ENCODE data around the gene RAD51B. TPM values are rescaled to one million over a fixed set of nuclear protein-coding genes. Genes with fewer than 3 reads are reported as not detected.

The RAD51B gene
- total RNA-seq, 1 experiment from 2014 or later = 20.0 TPM

DNA sequence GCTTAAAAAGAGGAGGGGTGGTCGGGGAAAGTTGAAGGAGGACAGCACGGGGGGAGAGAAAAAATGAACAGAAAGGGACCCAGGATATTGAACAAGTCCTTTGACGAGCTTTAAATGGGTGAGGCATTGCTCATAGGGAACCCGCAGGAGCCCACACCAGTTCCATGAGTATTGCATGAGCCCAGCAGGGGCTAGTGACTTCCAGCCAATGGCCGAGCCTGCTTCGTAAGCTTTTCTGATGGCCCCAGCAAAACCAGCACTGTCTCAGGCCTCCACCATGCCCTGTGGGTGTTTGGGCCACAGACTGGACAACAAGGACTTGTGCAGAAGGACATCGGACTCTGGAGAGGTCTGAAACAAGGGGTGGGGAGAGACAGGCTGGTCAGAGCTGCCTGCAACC is 863.7 kb downstream of the RAD51B start:
- POLR2A ChIA-PET = interaction anchor here (0.9 to 1.1 kb wide), 2 partner anchors 102 to 107 kb away, joined by 3 read pairs; no protein-coding TSS in a partner anchor

More for the DNA sequence above, 863.7 kb downstream of the RAD51B start:
- H3K4me1 ChIP-seq (ENCODE audit: control insufficient read depth in 1 of 2, insufficient read depth in 2 of 2, low read length in 2 of 2) = peaks cover 56 to 75% of the 10 kb centered on the region in 2 experiments
- RAD21 ChIA-PET (ENCODE audit: low non-redundant PET in 1 of 2, low total read pairs in 2 of 2, uncharacterized antibody in 2 of 2, unreplicated experiment in 2 of 2) = no interaction called here
- TF ChIP-seq EZH2phosphoT487 (IDR thresholded peaks at IDR 0.05; ENCODE audit: borderline replicate concordance) (no peak), CBX3 (IDR thresholded peaks at IDR 0.05; ENCODE audit: low read depth) (no peak), YY1 (IDR thresholded peaks at IDR 0.05; ENCODE audit: extremely low read depth, insufficient replicate concordance, low read depth, low read length) (no peak), SP1 (IDR thresholded peaks at IDR 0.05; ENCODE audit: low read depth) (no peak), POLR2AphosphoS5 (IDR thresholded peaks at IDR 0.05; ENCODE audit: low read depth, low read length) (no peak), RAD21 (IDR thresholded peaks at IDR 0.05; ENCODE audit: low read depth) (no peak), EGR1 (IDR thresholded peaks at IDR 0.05; ENCODE audit: low read depth) (no peak), ZNF274 (IDR thresholded peaks at IDR 0.05; ENCODE audit: low read depth, low read length) (no peak), SRF (IDR thresholded peaks at IDR 0.05; ENCODE audit: low read depth) (no peak), ELF1 (IDR thresholded peaks at IDR 0.05; ENCODE audit: borderline replicate concordance, low read depth) (no peak), FOSL1 (IDR thresholded peaks at IDR 0.05; ENCODE audit: low read depth) (no peak), POLR2A (IDR thresholded peaks at IDR 0.05; ENCODE audit: borderline replicate concordance, extremely low read depth, insufficient read depth, insufficient read length) (no peak), JUND (IDR thresholded peaks at IDR 0.05) (no peak), SIN3A (IDR thresholded peaks at IDR 0.05; ENCODE audit: low read depth) (no peak), ZFX (IDR thresholded peaks at IDR 0.05) (no peak; the same call in 1 of the 2 replicates)
- TF ChIP-seq, protein P1, sequence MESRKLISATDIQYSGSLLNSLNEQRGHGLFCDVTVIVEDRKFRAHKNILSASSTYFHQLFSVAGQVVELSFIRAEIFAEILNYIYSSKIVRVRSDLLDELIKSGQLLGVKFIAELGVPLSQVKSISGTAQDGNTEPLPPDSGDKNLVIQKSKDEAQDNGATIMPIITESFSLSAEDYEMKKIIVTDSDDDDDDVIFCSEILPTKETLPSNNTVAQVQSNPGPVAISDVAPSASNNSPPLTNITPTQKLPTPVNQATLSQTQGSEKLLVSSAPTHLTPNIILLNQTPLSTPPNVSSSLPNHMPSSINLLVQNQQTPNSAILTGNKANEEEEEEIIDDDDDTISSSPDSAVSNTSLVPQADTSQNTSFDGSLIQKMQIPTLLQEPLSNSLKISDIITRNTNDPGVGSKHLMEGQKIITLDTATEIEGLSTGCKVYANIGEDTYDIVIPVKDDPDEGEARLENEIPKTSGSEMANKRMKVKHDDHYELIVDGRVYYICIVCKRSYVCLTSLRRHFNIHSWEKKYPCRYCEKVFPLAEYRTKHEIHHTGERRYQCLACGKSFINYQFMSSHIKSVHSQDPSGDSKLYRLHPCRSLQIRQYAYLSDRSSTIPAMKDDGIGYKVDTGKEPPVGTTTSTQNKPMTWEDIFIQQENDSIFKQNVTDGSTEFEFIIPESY (IDR thresholded peaks at IDR 0.05; ENCODE audit: extremely low read depth, insufficient replicate concordance, low read length) = no peak
- TF ChIP-seq, protein P2, sequence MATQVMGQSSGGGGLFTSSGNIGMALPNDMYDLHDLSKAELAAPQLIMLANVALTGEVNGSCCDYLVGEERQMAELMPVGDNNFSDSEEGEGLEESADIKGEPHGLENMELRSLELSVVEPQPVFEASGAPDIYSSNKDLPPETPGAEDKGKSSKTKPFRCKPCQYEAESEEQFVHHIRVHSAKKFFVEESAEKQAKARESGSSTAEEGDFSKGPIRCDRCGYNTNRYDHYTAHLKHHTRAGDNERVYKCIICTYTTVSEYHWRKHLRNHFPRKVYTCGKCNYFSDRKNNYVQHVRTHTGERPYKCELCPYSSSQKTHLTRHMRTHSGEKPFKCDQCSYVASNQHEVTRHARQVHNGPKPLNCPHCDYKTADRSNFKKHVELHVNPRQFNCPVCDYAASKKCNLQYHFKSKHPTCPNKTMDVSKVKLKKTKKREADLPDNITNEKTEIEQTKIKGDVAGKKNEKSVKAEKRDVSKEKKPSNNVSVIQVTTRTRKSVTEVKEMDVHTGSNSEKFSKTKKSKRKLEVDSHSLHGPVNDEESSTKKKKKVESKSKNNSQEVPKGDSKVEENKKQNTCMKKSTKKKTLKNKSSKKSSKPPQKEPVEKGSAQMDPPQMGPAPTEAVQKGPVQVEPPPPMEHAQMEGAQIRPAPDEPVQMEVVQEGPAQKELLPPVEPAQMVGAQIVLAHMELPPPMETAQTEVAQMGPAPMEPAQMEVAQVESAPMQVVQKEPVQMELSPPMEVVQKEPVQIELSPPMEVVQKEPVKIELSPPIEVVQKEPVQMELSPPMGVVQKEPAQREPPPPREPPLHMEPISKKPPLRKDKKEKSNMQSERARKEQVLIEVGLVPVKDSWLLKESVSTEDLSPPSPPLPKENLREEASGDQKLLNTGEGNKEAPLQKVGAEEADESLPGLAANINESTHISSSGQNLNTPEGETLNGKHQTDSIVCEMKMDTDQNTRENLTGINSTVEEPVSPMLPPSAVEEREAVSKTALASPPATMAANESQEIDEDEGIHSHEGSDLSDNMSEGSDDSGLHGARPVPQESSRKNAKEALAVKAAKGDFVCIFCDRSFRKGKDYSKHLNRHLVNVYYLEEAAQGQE (IDR thresholded peaks at IDR 0.05; ENCODE audit: low read depth) = no peak
- TF ChIP-seq, protein P3, sequence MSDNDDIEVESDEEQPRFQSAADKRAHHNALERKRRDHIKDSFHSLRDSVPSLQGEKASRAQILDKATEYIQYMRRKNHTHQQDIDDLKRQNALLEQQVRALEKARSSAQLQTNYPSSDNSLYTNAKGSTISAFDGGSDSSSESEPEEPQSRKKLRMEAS (IDR thresholded peaks at IDR 0.05) = no peak
- TF ChIP-seq, protein P4, sequence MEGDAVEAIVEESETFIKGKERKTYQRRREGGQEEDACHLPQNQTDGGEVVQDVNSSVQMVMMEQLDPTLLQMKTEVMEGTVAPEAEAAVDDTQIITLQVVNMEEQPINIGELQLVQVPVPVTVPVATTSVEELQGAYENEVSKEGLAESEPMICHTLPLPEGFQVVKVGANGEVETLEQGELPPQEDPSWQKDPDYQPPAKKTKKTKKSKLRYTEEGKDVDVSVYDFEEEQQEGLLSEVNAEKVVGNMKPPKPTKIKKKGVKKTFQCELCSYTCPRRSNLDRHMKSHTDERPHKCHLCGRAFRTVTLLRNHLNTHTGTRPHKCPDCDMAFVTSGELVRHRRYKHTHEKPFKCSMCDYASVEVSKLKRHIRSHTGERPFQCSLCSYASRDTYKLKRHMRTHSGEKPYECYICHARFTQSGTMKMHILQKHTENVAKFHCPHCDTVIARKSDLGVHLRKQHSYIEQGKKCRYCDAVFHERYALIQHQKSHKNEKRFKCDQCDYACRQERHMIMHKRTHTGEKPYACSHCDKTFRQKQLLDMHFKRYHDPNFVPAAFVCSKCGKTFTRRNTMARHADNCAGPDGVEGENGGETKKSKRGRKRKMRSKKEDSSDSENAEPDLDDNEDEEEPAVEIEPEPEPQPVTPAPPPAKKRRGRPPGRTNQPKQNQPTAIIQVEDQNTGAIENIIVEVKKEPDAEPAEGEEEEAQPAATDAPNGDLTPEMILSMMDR (IDR thresholded peaks at IDR 0.05 in 2 of 3, conservative IDR thresholded peaks at IDR 0.05 in 1 of 3; ENCODE audit: borderline replicate concordance in 1 of 3, insufficient read depth in 1 of 3, low read depth in 2 of 3, low read length in 2 of 3) = no peak
- peak overlapping the region; percentile 32; the same call in 1 of the 2 replicates for H3K9ac ChIP-seq (ENCODE audit: low read length)
- CTCF ChIA-PET = interaction anchor here (1.1 kb wide), 1 partner anchor 10 kb away, joined by 3 read pairs; no protein-coding TSS in a partner anchor
- BruUV-seq (replicated peaks) = no TSS peak
- H3K4me3 ChIP-seq (replicated peaks in 1 of 2; ENCODE audit: low read depth in 1 of 2, low read length in 2 of 2) = 0 out of 4 replicates have a peak overlapping the region, but pooled peaks of 1 of the 2 experiments have one; percentile 11
- peak overlapping the region; percentile 59 for H3K4me2 ChIP-seq (ENCODE audit: low read length)
- H2AFZ ChIP-seq (ENCODE audit: low read depth, low read length, poor library complexity, severe bottlenecking) = no peak overlapping the region
- no peaks in the 10 kb centered on the region for H3K9me2 ChIP-seq (ENCODE audit: insufficient read depth)
- DNase-seq (ENCODE audit: low read depth, low spot score) = no peak
- no peaks in the 10 kb centered on the region for H3K27me3 ChIP-seq (ENCODE audit: insufficient read depth, low read length)
- H4K20me1 ChIP-seq (ENCODE audit: insufficient read depth) = no peaks in the 10 kb centered on the region
- H3K36me3 ChIP-seq (ENCODE audit: control insufficient read depth in 1 of 2, insufficient read depth in 2 of 2, low read length in 2 of 2) = no peaks in the 10 kb centered on the region
- intact Hi-C loops (cut with micrococcal nuclease) = loop anchor here (10.0 kb wide), 2 partner anchors 219 to 429 kb away; no protein-coding TSS in a partner anchor
- H3K79me2 ChIP-seq (ENCODE audit: insufficient read depth, low read length) = no peaks in the 10 kb centered on the region
- H3K9me3 ChIP-seq (ENCODE audit: control insufficient read depth in 1 of 2, insufficient read depth in 1 of 2, low read depth in 1 of 2, low read length in 2 of 2) = no peaks in the 10 kb centered on the region
- ATAC-seq = no peak
- H3K27ac ChIP-seq (ENCODE audit: low read depth, low read length) = peak overlapping the region; percentile 44; the same call in 1 of the 2 replicates

Measured in HCT116 (cell line).